Measurements from ENCODE around the gene APCDD1L.

DNA sequence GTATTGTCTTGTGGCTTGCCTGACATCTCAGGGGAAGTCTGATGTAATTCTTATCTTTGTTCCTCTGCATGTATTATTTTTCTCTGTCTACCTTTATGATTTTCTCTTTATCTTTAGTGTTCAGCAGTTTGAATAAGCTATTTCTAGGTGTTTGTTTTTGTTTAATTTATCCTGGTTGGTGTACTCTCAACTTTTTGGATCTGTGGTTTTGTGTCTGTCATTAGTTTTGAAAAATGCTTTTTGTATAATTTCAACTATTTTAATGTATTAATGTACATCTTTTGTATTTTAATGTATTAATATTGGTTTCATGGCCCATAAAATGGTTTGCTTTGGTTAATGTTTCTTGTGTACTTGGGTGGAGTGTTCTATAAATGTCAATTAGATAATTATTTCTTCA, 15.9 kb upstream of the APCDD1L start:
- TF ChIP-seq TBP (IDR thresholded peaks at IDR 0.05; ENCODE audit: low read depth, low read length) (no peak), SIX5 (IDR thresholded peaks at IDR 0.05; ENCODE audit: low read depth, low read length) (no peak), GTF2F1 (IDR thresholded peaks at IDR 0.05; ENCODE audit: borderline replicate concordance, low read depth, low read length) (no peak), EGR1 (IDR thresholded peaks at IDR 0.05; ENCODE audit: borderline replicate concordance, low read depth, low read length) (no peak), KDM1A (IDR thresholded peaks at IDR 0.05; ENCODE audit: borderline replicate concordance, low read length) (no peak), HDAC6 (IDR thresholded peaks at IDR 0.05; ENCODE audit: low read depth, low read length) (no peak), CREB1 (IDR thresholded peaks at IDR 0.05) (no peak), SAP30 (IDR thresholded peaks at IDR 0.05; ENCODE audit: insufficient read depth, insufficient replicate concordance, low read length) (no peak)
- TF ChIP-seq, protein P1, sequence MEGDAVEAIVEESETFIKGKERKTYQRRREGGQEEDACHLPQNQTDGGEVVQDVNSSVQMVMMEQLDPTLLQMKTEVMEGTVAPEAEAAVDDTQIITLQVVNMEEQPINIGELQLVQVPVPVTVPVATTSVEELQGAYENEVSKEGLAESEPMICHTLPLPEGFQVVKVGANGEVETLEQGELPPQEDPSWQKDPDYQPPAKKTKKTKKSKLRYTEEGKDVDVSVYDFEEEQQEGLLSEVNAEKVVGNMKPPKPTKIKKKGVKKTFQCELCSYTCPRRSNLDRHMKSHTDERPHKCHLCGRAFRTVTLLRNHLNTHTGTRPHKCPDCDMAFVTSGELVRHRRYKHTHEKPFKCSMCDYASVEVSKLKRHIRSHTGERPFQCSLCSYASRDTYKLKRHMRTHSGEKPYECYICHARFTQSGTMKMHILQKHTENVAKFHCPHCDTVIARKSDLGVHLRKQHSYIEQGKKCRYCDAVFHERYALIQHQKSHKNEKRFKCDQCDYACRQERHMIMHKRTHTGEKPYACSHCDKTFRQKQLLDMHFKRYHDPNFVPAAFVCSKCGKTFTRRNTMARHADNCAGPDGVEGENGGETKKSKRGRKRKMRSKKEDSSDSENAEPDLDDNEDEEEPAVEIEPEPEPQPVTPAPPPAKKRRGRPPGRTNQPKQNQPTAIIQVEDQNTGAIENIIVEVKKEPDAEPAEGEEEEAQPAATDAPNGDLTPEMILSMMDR (IDR thresholded peaks at IDR 0.05; ENCODE audit: control extremely low read depth in 1 of 3, insufficient read depth in 1 of 3, low read depth in 1 of 3, low read length in 3 of 3): no peak
